Measurements from ENCODE around the gene SDC4.

Gene SDC4

DNA sequence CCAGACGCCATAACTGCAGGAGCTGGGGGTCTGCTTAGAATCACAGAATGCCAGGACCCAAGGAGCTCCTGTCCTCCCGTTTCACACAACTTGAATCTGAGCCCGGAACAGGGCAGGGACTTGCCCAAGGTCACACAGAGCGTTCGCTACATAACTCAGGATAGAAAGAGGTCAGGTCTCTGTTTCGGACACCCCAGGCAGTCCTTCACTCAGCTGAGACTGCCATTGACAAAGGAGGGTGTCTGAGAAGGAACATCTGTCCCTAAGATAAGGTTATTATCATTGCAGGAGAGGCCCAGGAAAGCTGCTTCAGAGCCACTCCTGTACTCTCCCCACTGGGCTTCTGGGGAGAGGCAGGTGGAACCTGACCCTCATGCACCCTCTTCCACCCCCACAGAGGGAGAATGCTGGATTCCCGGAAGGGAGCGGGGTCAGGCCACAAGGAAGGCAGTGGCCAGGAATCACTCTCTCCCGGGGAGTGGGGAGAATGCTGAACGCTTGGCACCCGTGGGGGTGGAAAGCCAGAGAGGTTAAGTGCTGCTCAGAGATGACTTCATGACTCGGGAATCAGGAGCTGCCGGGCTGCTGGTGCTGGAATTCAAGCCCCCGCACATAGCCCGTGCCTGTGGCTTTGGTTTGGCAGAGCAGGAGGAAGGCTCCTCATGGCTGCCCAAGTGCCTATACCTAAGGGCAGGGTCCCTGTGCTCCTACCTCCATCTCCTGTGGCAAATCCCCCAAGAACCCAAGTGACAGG, 10.7 kb downstream of the SDC4 start (continued):
- TF ChIP-seq GLI4 (tag by site-specific recombination; IDR thresholded peaks at IDR 0.05) (no peak), OSR2 (tag by site-specific recombination; IDR thresholded peaks at IDR 0.05) (peak; percentile 46; the same call in 1 of the 2 replicates), ZNF776 (tag by site-specific recombination; IDR thresholded peaks at IDR 0.05; ENCODE audit: borderline replicate concordance) (no peak), GLI2 (tag by site-specific recombination; IDR thresholded peaks at IDR 0.05; ENCODE audit: borderline replicate concordance, low read depth) (no peak), REPIN1 (tag by site-specific recombination; IDR thresholded peaks at IDR 0.05; ENCODE audit: low read depth) (no peak), BCL11A (tag by site-specific recombination; IDR thresholded peaks at IDR 0.05; ENCODE audit: low read depth) (no peak), ZNF621 (tag by site-specific recombination; IDR thresholded peaks at IDR 0.05) (no peak), ZNF529 (tag by site-specific recombination; IDR thresholded peaks at IDR 0.05; ENCODE audit: insufficient replicate concordance) (no peak), ZSCAN30 (tag by site-specific recombination; IDR thresholded peaks at IDR 0.05) (no peak), EGR2 (tag by site-specific recombination; IDR thresholded peaks at IDR 0.05; ENCODE audit: low read depth) (peak; percentile 79), KLF7 (tag by site-specific recombination; IDR thresholded peaks at IDR 0.05; ENCODE audit: borderline replicate concordance) (no peak), ZNF626 (tag by site-specific recombination; IDR thresholded peaks at IDR 0.05) (no peak), ZNF768 (tag by site-specific recombination; IDR thresholded peaks at IDR 0.05) (no peak), ZNF184 (tag by site-specific recombination; IDR thresholded peaks at IDR 0.05) (no peak), ZNF514 (tag by site-specific recombination; IDR thresholded peaks at IDR 0.05) (no peak), ZNF335 (tag by site-specific recombination; conservative IDR thresholded peaks at IDR 0.05) (peak; percentile 26), PRDM1 (tag by site-specific recombination; IDR thresholded peaks at IDR 0.05) (peak; percentile 70; the same call in 1 of the 2 replicates), ZNF223 (tag by site-specific recombination; IDR thresholded peaks at IDR 0.05) (no peak), ZNF549 (tag by site-specific recombination; IDR thresholded peaks at IDR 0.05) (no peak), ZNF600 (tag by site-specific recombination; IDR thresholded peaks at IDR 0.05) (peak; percentile 90), ZNF555 (tag by site-specific recombination; conservative IDR thresholded peaks at IDR 0.05) (no peak), ZNF292 (tag by site-specific recombination; IDR thresholded peaks at IDR 0.05; ENCODE audit: borderline replicate concordance, low read depth) (no peak), ZFP41 (tag by site-specific recombination; IDR thresholded peaks at IDR 0.05; ENCODE audit: borderline replicate concordance) (no peak), MZF1 (tag by site-specific recombination; IDR thresholded peaks at IDR 0.05; ENCODE audit: borderline replicate concordance) (no peak)
- TF ChIP-seq, protein P1, sequence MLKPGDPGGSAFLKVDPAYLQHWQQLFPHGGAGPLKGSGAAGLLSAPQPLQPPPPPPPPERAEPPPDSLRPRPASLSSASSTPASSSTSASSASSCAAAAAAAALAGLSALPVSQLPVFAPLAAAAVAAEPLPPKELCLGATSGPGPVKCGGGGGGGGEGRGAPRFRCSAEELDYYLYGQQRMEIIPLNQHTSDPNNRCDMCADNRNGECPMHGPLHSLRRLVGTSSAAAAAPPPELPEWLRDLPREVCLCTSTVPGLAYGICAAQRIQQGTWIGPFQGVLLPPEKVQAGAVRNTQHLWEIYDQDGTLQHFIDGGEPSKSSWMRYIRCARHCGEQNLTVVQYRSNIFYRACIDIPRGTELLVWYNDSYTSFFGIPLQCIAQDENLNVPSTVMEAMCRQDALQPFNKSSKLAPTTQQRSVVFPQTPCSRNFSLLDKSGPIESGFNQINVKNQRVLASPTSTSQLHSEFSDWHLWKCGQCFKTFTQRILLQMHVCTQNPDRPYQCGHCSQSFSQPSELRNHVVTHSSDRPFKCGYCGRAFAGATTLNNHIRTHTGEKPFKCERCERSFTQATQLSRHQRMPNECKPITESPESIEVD (tag by site-specific recombination; IDR thresholded peaks at IDR 0.05): no peak
- TF ChIP-seq, protein P2, sequence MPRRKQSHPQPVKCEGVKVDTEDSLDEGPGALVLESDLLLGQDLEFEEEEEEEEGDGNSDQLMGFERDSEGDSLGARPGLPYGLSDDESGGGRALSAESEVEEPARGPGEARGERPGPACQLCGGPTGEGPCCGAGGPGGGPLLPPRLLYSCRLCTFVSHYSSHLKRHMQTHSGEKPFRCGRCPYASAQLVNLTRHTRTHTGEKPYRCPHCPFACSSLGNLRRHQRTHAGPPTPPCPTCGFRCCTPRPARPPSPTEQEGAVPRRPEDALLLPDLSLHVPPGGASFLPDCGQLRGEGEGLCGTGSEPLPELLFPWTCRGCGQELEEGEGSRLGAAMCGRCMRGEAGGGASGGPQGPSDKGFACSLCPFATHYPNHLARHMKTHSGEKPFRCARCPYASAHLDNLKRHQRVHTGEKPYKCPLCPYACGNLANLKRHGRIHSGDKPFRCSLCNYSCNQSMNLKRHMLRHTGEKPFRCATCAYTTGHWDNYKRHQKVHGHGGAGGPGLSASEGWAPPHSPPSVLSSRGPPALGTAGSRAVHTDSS (tag by site-specific recombination; IDR thresholded peaks at IDR 0.05): no peak
- TF ChIP-seq, protein P3, sequence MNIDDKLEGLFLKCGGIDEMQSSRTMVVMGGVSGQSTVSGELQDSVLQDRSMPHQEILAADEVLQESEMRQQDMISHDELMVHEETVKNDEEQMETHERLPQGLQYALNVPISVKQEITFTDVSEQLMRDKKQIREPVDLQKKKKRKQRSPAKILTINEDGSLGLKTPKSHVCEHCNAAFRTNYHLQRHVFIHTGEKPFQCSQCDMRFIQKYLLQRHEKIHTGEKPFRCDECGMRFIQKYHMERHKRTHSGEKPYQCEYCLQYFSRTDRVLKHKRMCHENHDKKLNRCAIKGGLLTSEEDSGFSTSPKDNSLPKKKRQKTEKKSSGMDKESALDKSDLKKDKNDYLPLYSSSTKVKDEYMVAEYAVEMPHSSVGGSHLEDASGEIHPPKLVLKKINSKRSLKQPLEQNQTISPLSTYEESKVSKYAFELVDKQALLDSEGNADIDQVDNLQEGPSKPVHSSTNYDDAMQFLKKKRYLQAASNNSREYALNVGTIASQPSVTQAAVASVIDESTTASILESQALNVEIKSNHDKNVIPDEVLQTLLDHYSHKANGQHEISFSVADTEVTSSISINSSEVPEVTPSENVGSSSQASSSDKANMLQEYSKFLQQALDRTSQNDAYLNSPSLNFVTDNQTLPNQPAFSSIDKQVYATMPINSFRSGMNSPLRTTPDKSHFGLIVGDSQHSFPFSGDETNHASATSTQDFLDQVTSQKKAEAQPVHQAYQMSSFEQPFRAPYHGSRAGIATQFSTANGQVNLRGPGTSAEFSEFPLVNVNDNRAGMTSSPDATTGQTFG (tag by site-specific recombination; IDR thresholded peaks at IDR 0.05; ENCODE audit: borderline replicate concordance): no peak
- TF ChIP-seq, protein P4, sequence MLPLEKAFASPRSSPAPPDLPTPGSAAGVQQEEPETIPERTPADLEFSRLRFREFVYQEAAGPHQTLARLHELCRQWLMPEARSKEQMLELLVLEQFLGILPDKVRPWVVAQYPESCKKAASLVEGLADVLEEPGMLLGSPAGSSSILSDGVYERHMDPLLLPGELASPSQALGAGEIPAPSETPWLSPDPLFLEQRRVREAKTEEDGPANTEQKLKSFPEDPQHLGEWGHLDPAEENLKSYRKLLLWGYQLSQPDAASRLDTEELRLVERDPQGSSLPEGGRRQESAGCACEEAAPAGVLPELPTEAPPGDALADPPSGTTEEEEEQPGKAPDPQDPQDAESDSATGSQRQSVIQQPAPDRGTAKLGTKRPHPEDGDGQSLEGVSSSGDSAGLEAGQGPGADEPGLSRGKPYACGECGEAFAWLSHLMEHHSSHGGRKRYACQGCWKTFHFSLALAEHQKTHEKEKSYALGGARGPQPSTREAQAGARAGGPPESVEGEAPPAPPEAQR (tag by site-specific recombination; IDR thresholded peaks at IDR 0.05): no peak
- TF ChIP-seq, protein P5, sequence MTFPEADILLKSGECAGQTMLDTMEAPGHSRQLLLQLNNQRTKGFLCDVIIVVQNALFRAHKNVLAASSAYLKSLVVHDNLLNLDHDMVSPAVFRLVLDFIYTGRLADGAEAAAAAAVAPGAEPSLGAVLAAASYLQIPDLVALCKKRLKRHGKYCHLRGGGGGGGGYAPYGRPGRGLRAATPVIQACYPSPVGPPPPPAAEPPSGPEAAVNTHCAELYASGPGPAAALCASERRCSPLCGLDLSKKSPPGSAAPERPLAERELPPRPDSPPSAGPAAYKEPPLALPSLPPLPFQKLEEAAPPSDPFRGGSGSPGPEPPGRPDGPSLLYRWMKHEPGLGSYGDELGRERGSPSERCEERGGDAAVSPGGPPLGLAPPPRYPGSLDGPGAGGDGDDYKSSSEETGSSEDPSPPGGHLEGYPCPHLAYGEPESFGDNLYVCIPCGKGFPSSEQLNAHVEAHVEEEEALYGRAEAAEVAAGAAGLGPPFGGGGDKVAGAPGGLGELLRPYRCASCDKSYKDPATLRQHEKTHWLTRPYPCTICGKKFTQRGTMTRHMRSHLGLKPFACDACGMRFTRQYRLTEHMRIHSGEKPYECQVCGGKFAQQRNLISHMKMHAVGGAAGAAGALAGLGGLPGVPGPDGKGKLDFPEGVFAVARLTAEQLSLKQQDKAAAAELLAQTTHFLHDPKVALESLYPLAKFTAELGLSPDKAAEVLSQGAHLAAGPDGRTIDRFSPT (tag by site-specific recombination; IDR thresholded peaks at IDR 0.05): peak; percentile 35; the same call in 1 of the 2 replicates

All from HEK293 (cell line).